ENCODE measurements around the gene CD300LD.
"Not testable (repeated sequence)": the region's sequence is repeated elsewhere in the genome, so short reads cannot be mapped to it uniquely, and the experiment has no call there.

Gene CD300LD

DNA sequence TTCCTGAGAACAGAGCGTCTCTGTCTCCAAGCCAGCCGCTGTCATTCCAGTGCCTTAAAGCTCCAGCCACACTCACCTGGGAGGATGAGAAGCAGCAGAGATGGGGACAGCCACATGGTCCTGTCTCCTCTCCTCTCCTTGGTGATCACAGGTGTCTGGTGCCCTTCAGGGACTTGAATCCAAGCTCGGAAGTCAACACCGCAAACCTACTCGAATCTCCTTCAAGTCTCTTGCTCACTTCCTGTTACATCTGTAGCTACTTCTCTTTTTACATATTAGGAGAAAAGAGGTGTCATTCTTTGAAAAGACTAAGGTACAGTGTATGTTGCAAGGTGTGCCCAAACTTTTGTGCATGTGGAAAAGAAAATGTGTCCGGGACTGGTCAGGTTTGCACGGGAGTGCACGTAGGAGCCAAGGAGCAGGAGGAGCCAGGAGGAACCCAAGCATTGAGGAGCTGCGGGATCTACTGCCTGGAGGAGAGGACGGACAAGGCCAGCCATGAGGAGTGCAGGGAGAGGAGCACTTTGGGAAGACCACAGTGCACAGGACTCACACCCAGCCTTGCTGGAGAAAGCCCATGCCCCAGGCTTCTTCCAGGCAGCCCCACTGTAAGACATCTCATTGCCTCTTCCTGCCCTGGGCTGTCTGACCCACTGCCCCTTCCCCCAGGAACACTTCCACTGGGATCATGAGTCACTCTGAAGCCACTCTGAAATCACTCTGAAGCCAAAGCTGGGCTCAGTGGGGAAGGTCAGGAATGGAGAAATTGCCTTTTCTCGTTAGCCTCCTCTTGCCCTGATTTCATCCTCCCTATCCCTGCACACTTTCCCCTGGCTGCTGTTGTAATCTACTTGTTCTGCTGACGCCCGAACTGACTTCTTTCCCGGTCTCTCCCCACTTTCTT is at the start of gene CD300LD:
CD300LD (minus strand) TSS at position 197 of the 904 bp plus-strand sequence; CDS start at position 116, 81 bp downstream.
- DNase-seq (ENCODE audit: low read depth), result no peak

DNA sequence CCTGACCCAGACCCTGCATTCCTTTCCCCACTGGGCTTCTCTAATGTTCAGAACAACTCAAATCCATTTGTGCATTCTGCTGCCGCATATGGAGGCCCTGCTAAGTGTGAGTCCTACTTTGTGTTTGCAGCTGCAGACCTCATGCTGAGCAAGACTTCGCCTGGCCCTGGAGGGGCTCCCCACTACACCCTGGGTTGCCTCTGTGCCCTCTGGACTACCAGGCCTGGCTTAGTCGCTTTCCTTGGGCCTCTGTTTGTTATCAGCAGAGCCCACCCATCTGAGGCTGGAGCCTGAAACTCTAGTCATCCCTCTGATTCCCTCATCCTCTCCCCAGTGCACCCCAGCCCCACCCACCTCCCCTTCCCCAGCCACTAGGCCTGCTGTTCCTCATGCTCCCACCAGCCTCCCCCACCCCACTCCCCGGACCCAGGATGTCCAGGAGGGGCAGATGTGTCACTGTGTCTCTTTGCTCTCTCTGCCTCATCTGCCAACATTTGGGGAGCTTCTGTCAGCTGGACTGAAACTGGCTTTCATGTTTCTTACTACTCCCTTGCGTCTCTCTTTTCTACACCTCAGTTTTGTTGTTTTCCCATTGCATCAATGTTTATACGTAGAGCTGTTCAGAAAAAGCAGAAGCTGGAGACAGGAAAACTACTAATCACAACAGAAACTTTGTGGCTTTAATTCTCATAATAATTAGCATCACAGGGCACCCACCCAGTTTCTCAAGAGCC is 49.3 kb upstream of the CD300LD start:
- DNase-seq (ENCODE audit: low read depth), result no peak

DNA sequence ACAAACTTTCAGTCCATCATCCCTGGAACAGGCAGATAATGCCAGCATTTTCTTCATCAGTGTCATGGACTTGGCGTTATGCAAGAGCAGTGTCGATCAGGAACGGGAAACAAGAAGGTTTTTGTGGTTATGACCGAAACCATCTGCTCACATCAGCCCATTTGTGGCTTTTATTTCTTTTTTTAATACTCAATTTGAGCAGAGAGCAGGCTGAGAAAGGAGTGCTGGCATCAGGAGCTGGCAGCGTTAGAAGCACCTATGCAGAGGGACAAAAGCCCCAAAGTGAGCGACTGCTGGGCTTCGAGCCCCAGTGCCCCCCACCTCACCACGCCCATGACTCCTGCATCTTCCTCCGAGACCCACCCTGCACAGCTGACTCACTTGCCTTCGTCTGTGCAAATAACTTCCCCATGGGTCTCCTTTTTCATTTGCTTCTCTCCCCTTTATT is 47.6 kb upstream of the CD300LD start:
- no peak for DNase-seq (ENCODE audit: low read depth)

DNA sequence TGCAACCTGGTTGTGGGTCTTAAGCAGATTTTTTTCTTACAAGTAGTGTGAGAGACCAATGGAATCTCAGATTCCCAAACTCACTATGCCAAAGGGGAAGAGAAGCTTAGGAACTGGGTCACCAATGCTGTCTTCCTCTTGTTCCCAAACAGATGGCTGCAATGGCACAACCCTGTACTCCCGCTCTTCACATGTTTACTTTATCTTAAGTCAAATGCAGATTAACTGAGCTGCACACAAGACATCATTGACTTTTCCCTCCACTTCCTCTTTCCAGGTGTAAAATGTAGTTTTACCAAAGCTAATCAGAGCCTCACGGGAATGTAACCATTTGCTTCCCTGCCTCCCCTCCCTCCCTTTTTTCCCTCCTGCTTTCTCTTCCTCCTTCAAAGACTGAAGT is 45.8 kb upstream of the CD300LD start:
- DNase-seq (ENCODE audit: low read depth), result no peak

DNA sequence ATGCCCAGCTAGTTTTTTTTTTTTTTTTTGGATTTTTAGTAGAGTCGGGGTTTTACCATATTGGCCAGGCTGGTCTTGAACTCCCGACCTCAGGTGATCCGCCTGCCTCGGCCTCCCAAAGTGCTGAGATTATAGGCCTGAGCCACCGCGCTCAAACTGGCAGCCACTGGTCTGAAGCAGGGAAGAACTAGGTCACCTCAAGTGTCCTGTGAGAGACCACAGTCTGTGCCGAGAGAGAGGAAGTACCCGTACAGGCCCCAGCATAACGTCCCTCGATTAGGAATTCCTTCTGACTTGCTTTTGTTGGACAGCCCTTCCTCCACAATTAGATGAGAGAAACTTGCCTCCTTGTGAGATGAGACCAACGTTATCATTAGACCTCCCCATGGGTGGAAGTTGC is 45.2 kb upstream of the CD300LD start:
- DNase-seq (ENCODE audit: low read depth), result no peak

DNA sequence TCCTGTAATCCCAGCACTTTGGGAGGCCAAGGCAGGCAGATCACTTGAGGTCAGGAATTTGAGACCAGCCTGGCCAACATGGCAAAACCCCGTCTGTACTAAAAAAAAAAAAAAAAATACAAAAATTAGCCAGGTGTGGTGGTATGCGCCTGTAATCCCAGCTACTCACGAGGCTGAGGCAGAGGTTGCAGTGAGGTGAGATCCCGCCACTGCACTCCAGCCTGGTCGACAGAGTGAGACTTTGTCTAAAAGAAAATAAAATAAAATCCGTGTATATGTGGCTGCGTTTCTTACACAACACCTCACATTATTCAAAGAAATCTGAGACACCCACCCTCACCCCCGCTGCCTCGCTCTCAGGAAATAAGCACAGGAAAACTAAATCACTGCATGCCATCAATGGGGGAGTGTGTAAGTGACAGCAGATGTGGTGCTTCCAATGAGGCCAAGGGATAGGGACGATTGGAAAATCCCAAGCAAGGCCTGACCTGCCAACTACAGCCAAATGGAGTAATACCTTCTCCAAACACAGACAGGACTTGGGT is 44.5 kb upstream of the CD300LD start:
- not testable (repeated sequence) for DNase-seq (ENCODE audit: low read depth)

DNA sequence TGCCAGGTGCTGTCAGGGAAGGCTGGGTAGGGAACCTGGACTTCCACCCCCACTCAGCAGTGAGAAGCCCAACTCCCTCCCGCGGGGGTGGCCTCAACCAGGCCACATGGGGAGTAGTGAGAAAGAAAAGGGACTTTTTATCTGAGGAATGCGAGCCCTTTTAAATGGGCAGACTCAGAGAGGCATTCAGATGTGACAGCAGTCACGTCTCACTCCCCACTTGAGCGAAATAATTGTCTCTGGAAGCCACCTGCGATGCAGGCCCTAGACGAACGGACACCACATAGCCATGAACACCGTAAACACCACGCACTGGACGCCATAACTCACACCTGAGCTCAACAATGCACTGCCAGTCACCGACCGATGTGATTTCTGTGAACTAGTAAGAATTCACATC is 43.3 kb upstream of the CD300LD start:
- DNase-seq (ENCODE audit: low read depth), result no peak

DNA sequence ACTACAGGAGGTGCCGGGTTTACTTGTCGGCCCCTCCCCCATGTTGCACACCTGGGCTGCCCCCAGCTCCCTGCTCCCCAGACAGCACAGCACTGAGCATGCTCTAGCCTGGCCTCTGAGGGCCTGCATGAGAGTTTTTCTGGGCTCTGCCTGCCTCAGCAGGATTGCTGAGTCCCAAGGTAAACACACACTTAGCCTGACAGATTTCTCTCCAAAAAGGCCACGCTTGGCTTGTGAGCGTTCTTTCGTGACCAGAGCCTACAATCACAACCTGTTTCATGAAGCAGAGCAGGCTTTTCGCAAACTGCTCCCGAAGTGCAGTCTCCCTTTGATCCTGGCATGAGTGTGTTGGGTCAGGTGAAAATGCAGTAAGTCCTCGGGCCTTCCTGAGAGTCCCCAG is 41.2 kb upstream of the CD300LD start:
- no peak for DNase-seq (ENCODE audit: low read depth)

DNA sequence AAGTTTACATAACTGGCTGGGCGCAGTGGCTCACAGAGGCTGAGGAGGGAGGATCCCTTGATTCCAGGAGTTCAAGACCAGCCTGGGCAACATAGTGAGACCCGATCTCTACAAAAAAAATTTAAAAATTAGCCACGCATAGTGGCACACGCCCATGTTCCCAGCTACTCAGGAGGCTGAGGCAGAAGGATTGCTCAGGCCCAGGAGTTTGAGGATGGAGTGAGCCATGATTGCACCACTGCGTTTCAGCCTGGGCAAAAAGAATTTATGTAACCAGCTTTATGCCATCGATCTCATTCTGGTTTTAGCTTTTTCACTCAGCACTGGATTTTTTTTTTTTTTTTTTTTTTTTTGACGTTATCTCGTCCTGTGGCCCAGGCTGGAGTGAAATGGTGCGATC is 40.5 kb upstream of the CD300LD start:
- no peak for DNase-seq (ENCODE audit: low read depth)

DNA sequence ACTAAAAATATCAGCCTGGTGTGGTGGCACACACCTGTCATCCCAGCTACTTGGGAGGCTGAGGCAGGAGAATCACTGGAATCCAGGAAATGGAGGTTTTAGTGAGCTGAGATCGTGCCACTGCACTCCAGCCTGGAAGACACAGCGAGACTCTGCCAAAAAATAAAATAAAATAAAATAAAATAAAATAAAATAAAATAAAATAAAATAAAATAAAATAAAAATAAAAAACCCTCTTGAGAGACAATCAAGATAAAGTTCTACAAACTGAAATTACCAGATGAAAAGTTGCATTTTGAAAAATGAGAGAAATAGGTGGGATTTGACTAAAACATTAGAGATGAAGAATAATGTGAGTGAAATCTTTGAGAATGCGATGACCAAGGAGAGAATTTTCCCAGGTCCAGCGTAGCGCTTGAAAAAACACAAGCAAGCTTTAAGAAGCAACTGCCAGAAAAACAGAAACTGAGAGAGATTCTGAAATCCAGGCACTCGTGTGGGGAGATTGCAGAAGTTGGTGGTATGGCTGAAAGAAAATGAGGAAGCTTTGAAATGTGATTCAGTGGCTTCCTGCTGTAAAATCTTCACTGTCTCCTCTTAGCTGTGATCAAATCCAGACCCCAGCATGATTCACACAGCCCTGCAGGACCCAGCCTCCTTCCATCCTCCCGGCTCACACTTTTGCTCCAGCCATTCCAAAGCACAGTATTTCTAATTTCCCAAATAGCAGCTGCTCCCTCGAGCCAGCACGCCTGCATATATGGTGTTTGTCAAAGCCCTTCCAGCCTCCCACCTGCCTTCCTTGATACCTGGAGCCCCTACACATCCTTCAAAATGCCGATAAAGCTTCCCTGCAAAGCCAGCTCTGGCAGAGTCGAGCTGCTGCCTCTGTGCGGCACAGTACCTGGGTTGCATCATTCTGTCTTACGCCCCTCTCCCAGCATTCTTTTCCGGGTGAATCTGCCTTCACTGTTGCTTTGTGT is 39.7 kb upstream of the CD300LD start:
- DNase-seq (ENCODE audit: low read depth), result no peak

DNA sequence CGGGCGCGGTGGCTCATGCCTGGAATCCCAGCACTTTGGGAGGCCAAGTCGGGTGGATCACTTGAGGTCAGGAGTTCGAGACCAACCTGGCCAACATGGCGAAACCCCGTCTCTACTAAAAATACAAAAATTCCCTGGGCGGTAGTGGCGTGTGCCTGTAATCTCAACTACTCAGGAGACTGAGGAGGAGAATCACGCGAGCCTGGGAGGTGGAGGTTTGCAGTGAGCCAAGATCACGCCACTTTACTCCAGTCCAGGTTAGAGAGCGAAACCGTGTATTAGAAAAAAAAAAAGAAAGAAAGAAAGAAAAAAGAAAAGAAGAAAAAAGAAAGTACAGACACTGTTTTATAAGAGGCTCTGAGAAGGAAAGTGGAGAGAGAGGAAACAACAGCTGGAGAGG is 38.2 kb upstream of the CD300LD start:
- DNase-seq (ENCODE audit: low read depth), result not testable (repeated sequence)

DNA sequence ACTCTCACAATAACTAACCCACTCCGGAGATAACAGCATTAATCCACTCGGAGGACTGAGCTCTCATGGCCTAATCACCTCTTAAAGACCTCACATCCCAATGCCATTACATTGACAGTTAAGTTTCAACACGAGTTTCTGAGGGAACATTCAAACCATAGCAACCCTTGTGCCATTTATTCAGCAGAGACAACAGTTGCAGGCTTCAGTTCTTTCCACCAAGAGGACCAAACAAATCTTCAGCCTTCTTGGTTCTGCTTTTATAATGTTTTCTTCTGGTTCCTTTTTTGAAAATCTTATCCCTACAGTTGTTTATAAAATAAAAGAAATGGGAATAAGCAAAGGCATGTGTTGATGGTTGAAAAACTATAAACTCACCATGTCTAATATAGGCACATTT is 33.6 kb upstream of the CD300LD start:
- DNase-seq (ENCODE audit: low read depth), result no peak

DNA sequence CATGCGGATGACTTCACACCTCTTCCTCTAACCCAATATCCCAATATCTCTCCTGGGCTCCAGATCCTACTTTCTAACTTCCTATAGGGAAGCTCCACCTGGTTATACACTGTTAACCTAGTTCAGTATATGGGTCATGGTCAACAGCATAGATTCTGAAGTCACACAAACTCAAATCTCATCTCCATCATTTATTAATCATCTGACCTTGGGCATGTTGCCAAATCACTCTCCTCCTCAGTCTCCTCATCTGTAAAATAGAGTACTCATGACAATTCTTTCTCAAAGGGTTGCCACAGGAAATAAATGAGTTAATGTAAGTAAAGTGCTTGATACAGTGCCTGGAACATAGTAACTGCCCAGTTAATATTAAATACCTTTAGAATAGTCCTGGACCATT is 32.0 kb upstream of the CD300LD start:
- DNase-seq (ENCODE audit: low read depth), result no peak

DNA sequence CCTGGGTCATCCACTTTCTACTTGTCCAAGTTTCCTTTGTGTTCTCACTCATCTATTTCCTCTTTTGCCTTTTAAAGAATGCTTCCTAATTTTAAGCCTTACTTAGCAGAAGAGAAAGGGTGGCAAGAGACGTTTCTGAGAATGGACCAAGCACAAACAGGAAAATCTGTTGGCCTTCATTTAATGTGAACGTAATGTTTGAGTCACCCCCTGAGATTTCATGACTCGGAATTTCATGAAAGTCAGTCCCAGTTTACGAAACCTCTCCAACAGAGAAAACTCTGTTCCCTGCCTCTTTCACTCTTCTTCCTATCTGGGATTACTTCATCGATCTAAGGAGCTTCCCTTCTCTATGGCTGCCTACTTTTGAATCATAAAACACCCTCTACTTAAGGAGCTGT is 31.6 kb upstream of the CD300LD start, which contains the start of gene CD300E:
CD300E (minus strand) TSS at position 46 of the 401 bp plus-strand sequence. CDS start 117 bp downstream, outside the sequence.
- DNase-seq (ENCODE audit: low read depth), result no peak

DNA sequence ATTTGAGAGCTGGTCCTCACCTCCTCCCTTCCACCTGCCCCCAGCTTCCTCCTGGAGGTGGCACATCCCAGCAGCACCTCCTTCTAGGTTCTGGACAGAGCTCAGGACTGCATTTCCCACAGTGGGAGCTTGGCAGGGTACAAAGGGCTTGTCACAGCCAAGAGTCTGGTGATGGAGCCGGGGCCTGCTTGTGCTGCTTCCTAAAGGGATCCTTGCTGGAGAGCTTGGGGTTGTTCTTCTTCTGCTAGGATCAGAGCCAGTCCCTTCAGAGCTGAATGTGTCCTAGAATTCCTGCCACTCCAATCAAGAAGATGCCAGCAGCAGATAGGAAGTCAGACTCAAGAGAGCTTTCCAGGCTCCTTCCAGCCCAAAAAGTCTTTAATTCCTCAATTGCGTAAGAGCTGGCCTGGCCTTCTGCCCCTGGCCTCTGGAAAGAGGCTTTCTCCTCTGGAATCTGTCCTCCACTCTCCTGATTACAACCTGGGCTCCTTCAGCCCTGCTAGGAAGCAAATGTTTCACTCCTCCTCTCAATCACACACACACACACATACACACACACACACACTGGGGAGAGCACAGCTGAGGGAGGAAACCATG is 27.1 kb upstream of the CD300LD start:
- DNase-seq (ENCODE audit: low read depth), result no peak

DNA sequence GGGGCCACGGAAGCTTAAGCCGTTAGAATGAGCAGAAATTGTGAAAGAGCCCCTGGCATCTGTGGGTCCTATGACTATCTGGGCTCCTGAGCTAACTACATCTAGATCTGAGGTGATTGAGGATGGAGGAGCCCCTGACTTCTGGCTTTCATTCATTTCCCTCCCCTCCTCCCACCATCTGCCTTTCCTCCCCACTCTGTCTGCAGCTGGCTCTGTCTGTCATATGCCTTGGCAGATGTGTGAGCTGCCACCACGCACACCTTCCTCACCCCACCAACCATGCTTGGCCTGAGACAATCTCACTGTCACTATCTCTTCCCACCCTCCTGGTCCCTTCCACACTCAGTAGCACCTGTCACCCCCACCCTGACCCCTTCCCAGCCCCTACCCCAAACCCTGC is 26.4 kb upstream of the CD300LD start:
- DNase-seq (ENCODE audit: low read depth), result no peak

DNA sequence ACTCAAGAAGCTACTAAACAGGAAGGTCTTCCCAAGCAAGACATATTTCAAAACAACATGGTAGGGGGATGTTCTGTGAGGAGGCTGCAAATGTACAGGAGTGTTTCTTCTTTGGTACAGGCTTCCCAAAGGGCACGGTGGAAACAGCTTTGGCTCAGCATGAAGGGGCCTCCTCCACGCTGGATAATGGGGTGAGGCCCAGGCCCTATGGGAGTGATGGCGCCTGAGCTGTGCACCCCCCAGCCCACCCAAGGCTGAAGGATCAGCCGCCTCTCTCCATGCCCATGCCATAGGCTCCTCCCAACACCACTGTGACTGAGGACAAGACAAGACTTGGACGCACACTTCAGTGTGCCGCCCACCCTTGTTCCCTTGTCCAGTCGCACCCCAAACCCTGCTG is 24.6 kb upstream of the CD300LD start:
- DNase-seq (ENCODE audit: low read depth), result no peak

DNA sequence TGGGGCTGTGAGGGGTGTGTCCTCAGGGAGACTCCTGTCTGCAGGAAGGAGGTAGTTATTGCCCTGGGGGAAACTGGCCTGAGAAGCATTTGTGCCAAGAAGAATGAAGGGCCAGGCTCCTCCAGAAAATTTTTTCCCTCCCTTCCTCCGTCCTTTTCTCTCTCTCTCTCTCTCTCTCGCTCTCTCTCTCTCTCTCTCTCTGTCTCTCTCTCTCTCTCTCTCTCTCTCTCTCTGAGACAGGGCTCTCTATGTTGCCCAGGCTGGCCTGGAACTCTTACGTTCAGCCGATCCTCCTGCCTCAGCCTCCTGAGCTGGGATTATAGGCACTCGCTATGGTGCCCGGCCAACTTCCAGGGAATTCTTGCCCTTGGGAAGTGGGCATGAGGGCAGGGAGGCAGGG is 20.0 kb upstream of the CD300LD start:
- DNase-seq (ENCODE audit: low read depth), result no peak

DNA sequence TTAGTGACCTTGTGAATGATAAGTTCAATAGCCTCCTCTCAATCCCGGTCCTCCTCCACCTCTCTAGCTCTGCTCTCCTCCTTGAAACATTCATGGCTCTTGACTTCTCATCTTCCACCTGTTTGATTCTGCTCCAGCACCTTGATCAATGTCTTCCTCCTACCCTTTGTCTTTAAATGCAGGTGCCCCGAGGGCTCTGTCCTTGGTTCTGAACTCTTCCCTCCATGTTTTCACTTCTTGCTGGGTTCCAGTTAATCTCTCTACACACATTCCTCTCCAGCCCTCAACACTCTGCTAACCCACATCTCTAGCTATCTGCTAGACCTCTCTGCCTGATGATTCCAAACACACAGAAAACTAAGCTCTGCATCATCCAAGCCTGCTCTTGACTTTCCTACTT is 18.0 kb upstream of the CD300LD start:
- no peak for DNase-seq (ENCODE audit: low read depth)

DNA sequence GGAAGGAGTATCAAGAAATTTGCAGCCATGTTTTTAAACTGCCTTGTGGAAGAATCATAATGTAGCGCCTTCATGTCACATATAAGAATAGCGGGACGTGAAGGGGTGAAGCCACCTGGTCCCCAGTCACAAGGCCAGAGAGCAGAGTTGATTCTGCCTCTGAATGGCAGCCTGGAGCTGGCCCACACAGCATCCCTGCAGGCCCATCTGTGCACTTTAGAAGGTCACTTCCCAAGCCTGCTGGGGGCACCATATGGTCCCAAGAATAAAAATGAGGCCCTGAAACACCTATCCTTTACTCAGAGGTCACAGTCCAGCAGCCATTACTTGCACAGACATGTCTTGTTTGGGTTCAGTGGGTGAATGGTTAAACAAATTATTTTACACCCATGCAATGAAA is 16.4 kb upstream of the CD300LD start:
- no peak for DNase-seq (ENCODE audit: low read depth)

DNA sequence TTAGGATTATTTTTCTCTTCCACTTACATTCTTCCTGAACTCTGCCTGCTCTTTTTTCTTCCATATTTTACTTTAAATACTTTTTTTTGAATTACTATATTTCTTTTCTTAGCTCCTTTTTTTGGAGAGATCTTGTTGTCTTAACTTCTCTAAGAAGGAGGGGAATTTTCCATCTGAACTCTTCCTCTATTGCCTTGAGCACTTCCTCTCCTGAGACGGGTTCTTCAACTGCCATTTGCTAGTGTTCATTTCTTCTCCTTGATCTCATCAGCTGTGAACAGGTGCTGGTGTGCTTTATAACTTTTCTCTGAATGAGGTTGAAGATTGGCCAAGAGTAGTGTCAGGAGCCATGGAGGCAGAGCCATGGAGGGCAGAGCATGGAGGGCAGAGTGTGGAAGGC is 15.1 kb upstream of the CD300LD start:
- no peak for DNase-seq (ENCODE audit: low read depth)
